ENCODE data around the gene SH3PXD2A.

Gene SH3PXD2A

DNA sequence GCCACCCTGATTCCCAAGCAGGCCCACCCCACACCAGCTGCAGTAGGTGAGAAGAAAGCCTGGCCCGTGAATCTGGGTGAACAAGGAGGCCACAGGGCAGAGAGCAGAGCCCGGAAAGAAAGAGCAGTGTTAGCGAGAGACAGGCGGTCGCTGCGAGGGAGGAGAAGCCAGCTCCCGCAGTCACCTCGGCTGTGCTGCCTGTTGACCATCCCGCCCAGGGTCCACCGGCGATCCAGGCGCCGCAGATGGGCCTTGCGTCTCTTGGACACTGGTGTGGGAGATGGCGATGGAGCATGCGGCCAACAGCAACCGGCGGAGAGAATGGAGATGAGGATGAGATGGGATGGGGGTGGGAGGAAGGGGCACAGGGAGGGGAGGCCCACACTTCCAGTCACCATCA lies 233.1 kb downstream of the SH3PXD2A start:
- TF ChIP-seq, protein P1, sequence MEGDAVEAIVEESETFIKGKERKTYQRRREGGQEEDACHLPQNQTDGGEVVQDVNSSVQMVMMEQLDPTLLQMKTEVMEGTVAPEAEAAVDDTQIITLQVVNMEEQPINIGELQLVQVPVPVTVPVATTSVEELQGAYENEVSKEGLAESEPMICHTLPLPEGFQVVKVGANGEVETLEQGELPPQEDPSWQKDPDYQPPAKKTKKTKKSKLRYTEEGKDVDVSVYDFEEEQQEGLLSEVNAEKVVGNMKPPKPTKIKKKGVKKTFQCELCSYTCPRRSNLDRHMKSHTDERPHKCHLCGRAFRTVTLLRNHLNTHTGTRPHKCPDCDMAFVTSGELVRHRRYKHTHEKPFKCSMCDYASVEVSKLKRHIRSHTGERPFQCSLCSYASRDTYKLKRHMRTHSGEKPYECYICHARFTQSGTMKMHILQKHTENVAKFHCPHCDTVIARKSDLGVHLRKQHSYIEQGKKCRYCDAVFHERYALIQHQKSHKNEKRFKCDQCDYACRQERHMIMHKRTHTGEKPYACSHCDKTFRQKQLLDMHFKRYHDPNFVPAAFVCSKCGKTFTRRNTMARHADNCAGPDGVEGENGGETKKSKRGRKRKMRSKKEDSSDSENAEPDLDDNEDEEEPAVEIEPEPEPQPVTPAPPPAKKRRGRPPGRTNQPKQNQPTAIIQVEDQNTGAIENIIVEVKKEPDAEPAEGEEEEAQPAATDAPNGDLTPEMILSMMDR (conservative IDR thresholded peaks at IDR 0.05; ENCODE audit: control insufficient read depth, insufficient read depth, low read depth, low read length) = no peak
- DNase-seq (ENCODE audit: low read depth) = no peak

GRCh38 chr10:103621783-103622125 lies 233.6 kb downstream of the SH3PXD2A start:
- no peak overlapping the region for H3K4me3 ChIP-seq (ENCODE audit: control insufficient read depth, low read depth, low read length)
- TF ChIP-seq, protein P1 (conservative IDR thresholded peaks at IDR 0.05; ENCODE audit: control insufficient read depth, insufficient read depth, low read depth, low read length) = no peak
- DNase-seq (ENCODE audit: low read depth) = no peak

More for the DNA sequence above, 233.1 kb downstream of the SH3PXD2A start:
- no peak overlapping the region for H3K4me3 ChIP-seq (ENCODE audit: control insufficient read depth, low read depth, low read length)

- no peak overlapping the region for H3K4me3 ChIP-seq (ENCODE audit: control insufficient read depth, low read depth, low read length)
- TF ChIP-seq, protein P1 (conservative IDR thresholded peaks at IDR 0.05; ENCODE audit: control insufficient read depth, insufficient read depth, low read depth, low read length) = no peak
- DNase-seq (ENCODE audit: low read depth) = no peak
These were observed 234.2 kb downstream of the SH3PXD2A start for GRCh38 chr10:103620891-103621782.

DNA sequence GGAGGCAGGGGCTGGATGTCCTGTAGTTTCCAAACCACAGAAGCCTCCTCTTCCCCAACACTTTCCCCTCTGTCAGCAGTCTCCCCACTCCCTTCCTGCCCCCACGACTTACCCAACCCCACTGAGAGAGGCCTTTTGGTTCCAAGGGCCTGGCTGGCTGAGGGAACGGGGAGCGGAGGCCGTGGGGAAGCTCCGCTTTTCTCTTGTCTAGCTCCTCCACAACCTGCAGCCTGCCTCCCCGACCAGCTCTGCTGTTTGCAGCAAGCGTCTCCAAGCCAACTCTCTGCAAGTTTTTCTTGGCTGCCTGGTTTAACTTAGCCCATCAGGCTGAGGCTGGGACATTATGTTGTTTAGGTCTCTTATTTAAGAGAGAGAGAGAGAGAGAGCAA lies 235.0 kb downstream of the SH3PXD2A start:
- H3K4me3 ChIP-seq (ENCODE audit: control insufficient read depth, low read depth, low read length) = no peak overlapping the region
- TF ChIP-seq, protein P1 (conservative IDR thresholded peaks at IDR 0.05; ENCODE audit: control insufficient read depth, insufficient read depth, low read depth, low read length) = no peak
- DNase-seq (ENCODE audit: low read depth) = no peak

DNA sequence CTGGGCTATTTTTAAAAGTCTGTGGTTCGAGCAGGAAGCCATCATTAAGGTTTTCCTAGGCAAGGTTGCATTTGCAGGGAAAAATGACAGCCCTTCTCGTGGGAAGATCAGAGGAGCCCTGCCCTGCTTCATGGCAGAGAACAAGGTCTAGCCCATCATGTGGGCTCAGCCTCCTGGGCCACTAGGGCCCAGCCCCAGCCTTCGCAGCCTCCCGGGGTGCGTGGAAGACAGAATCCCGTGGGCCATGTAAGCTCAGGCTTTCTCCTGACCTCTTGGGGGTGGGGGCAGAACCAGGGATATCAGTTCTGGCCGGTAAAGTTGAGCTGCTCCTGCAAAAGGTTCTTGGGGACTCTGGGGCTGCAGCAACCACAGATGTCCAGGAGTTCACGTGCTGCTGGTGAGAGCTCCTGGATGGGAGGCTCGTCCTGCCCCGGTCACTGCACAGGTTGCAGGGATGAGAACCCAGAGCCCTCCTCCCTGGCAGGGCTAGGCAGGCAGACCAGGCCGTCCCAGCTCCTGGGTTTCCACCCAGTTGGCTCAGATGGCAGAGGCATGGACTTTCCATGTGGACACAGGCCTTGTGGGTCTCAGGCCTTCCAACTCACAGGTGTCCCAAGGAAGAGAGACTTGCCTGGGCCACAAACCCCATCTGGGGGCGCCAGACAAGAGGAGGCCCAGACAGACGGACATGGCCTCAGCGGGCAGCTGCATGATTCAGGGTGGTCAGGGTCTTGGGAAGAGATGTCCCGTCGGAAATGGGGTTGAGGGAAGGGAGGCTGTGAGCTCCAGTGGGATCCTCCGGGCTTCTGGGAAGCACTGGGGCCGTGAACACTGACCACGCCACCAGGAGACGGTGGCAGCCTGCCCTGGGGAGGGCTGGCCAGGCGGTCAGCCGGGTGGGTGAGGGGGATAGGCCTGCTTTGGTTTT lies 235.7 kb downstream of the SH3PXD2A start:
- DNase-seq (ENCODE audit: low read depth) = no peak
- TF ChIP-seq, protein P1 (conservative IDR thresholded peaks at IDR 0.05; ENCODE audit: control insufficient read depth, insufficient read depth, low read depth, low read length) = no peak
- no peak overlapping the region for H3K4me3 ChIP-seq (ENCODE audit: control insufficient read depth, low read depth, low read length)

- TF ChIP-seq, protein P1 (conservative IDR thresholded peaks at IDR 0.05; ENCODE audit: control insufficient read depth, insufficient read depth, low read depth, low read length) = no peak
- DNase-seq (ENCODE audit: low read depth) = peak; percentile 83
These were observed 236.6 kb downstream of the SH3PXD2A start for GRCh38 chr10:103618575-103619423.

More at GRCh38 chr10:103618575-103619423, 236.6 kb downstream of the SH3PXD2A start:
- no peak overlapping the region for H3K4me3 ChIP-seq (ENCODE audit: control insufficient read depth, low read depth, low read length)
